Caco-2 (cell line): Measurements from ENCODE around the gene BMP7. TPM values are rescaled to one million over a fixed set of nuclear protein-coding genes. Genes with fewer than 3 reads are reported as not detected.

Experiments
- BruUV-seq: library from RNA; stranded (reverse); fragments of 400-500 nt; replicated peaks from 2 replicates; lab custom pipeline; 2021; lab: Mats Ljungman, UMichigan
- CTCF ChIA-PET: fragments of 300-600 bp; sonication (Branson Sonifier 250); formaldehyde crosslinking; loops from one replicate; lab custom pipeline; 2022; ENCODE audit warnings: antibody characterized with exemption; lab: Charles Lee
- POLR2A ChIA-PET: fragments of 300-600 bp; sonication (Branson Sonifier 250); formaldehyde crosslinking; loops from one replicate; lab custom pipeline; 2022; ENCODE audit warnings: antibody characterized with exemption; lab: Charles Lee
- DNase-seq, 2 experiments: peaks; one replicate each; pipeline versions ENCODE4 v3.0.0 to v3.0.0-alpha.2; 2020 to 2022
- H3K27me3 ChIP-seq: replicated peaks from 2 replicates; pipeline ENCODE4 v1.6.0; 2011; ENCODE audit warnings: low read length; ENCODE audit not compliant: control insufficient read depth, insufficient read depth
- H3K36me3 ChIP-seq: 2 replicates; pipeline ENCODE4 v1.5.1; 2011; ENCODE audit warnings: low read length; ENCODE audit not compliant: control insufficient read depth, insufficient read depth
- H3K4me1 ChIP-seq: fragments of 250-450 bp; sonication (Bioruptor Pico); 2 replicates; pipeline ENCODE4 v1.5.1; 2020; ENCODE audit warnings: mild to moderate bottlenecking
- H3K4me3 ChIP-seq: 2 replicates; pipeline ENCODE4 v1.5.1; 2011; ENCODE audit warnings: low read depth, mild to moderate bottlenecking, control low read depth, low read length
- H3K9me3 ChIP-seq: fragments of 250-450 bp; sonication (Bioruptor Pico); 2 replicates; pipeline ENCODE4 v1.5.1; 2020; ENCODE audit warnings: mild to moderate bottlenecking, moderate library complexity
- H3K27ac Mint-ChIP-seq: one replicate; pipeline ENCODE4 v1.8.0; 2022; ENCODE audit warnings: mixed read lengths; ENCODE audit not compliant: unreplicated experiment
- H3K27me3 Mint-ChIP-seq: one replicate; pipeline ENCODE4 v1.8.0; 2022; ENCODE audit warnings: mixed read lengths; ENCODE audit not compliant: insufficient read depth, unreplicated experiment
- H3K36me3 Mint-ChIP-seq: one replicate; pipeline ENCODE4 v1.8.0; 2022; ENCODE audit warnings: mild to moderate bottlenecking, mixed read lengths; ENCODE audit not compliant: insufficient read depth, unreplicated experiment
- H3K4me1 Mint-ChIP-seq: one replicate; pipeline ENCODE4 v1.8.0; 2022; ENCODE audit warnings: low read depth, mixed read lengths; ENCODE audit not compliant: unreplicated experiment
- H3K4me3 Mint-ChIP-seq: one replicate; pipeline ENCODE4 v1.8.0; 2022; ENCODE audit warnings: mild to moderate bottlenecking, moderate library complexity, mixed read lengths; ENCODE audit not compliant: unreplicated experiment
- H3K9me3 Mint-ChIP-seq: one replicate; pipeline ENCODE4 v1.8.0; 2022; ENCODE audit warnings: mixed read lengths; ENCODE audit not compliant: unreplicated experiment
- CTCF ChIP-seq, 2 experiments: fragments of 200-600 bp in 1 of 2; IDR thresholded peaks; 1 replicate in 1 of 2; 2 replicates in 1 of 2; pipeline versions ENCODE4 v1.5.1 to v1.8.0; 2011 to 2022; ENCODE audit warnings: antibody characterized with exemption in 1 of 2, control low read depth in 1 of 2, inconsistent platforms in 1 of 2, low read depth in 1 of 2, low read length in 1 of 2, mild to moderate bottlenecking in 1 of 2, moderate library complexity in 1 of 2; ENCODE audit not compliant: insufficient read depth in 1 of 2, severe bottlenecking in 1 of 2, unreplicated experiment in 1 of 2
- intact Hi-C: fragments of 100-400 bp; cut with micrococcal nuclease; formaldehyde crosslinking; loops from one replicate; pipeline ENCODE4 v1.10.0; 2022; ENCODE audit not compliant: unreplicated experiment
- total RNA-seq: library from RNA; stranded (reverse); gene quantifications from 2 replicates; pipeline ENCODE4 v1.2.3, GENCODE V29; 2022

Gene BMP7
- total RNA-seq, 1 experiment from 2014 or later = 317 TPM

GRCh38 chr20:57292611-57293010 is 26.2 kb upstream of the BMP7 start:
- no peak overlapping the region for H3K4me3 Mint-ChIP-seq
- ChIA-PET POLR2A (no interaction called here), CTCF (interaction anchor here (0.6 to 4.8 kb wide), 3 partner anchors 9 to 40 kb away, joined by 3 to 17 read pairs (median 3); no protein-coding TSS in a partner anchor)
- Histone ChIP-seq H3K27me3 (no peaks in the 10 kb centered on the region), H3K9me3 (no peaks in the 10 kb centered on the region), H3K4me1 (peaks cover 82% of the 10 kb centered on the region), H3K36me3 (no peaks in the 10 kb centered on the region), H3K4me3 (no peak overlapping the region)
- no peak for TF ChIP-seq CTCF (IDR thresholded peaks at IDR 0.05; ENCODE audit: insufficient read depth in 1 of 2, low read depth in 1 of 2, low read length in 1 of 2, severe bottlenecking in 1 of 2, unreplicated experiment in 1 of 2)
- H3K36me3 Mint-ChIP-seq = no peaks in the 10 kb centered on the region
- BruUV-seq = no TSS peak
- H3K4me1 Mint-ChIP-seq = peaks cover 60% of the 10 kb centered on the region
- no peaks in the 10 kb centered on the region for H3K9me3 Mint-ChIP-seq
- no peak for DNase-seq
- intact Hi-C loops = no loop called here
- no peaks in the 10 kb centered on the region for H3K27me3 Mint-ChIP-seq
- peak overlapping the region; percentile 18 for H3K27ac Mint-ChIP-seq

GRCh38 chr20:57291694-57292093 is 25.3 kb upstream of the BMP7 start:
- intact Hi-C loops = no loop called here
- BruUV-seq = no TSS peak
- H3K27me3 Mint-ChIP-seq = no peaks in the 10 kb centered on the region

GRCh38 chr20:57291003-57291402 is 24.6 kb upstream of the BMP7 start:
- Histone ChIP-seq H3K4me1 (peaks cover 91% of the 10 kb centered on the region), H3K36me3 (no peaks in the 10 kb centered on the region), H3K27me3 (no peaks in the 10 kb centered on the region), H3K4me3 (no peak overlapping the region), H3K9me3 (no peaks in the 10 kb centered on the region)
- ChIA-PET POLR2A (no interaction called here), CTCF (interaction anchor here (2.0 to 4.8 kb wide), 2 partner anchors 15 to 42 kb away, joined by 6 to 17 read pairs; no protein-coding TSS in a partner anchor)
- peak overlapping the region; percentile 28 for H3K27ac Mint-ChIP-seq
- no peak overlapping the region for H3K4me3 Mint-ChIP-seq
- intact Hi-C loops = no loop called here
- no peaks in the 10 kb centered on the region for H3K9me3 Mint-ChIP-seq
- H3K36me3 Mint-ChIP-seq = no peaks in the 10 kb centered on the region
- no peaks in the 10 kb centered on the region for H3K27me3 Mint-ChIP-seq
- peak; percentile 51 to 74 for TF ChIP-seq CTCF (IDR thresholded peaks at IDR 0.05; ENCODE audit: insufficient read depth in 1 of 2, low read depth in 1 of 2, low read length in 1 of 2, severe bottlenecking in 1 of 2, unreplicated experiment in 1 of 2)
- no TSS peak for BruUV-seq
- peaks cover 75% of the 10 kb centered on the region for H3K4me1 Mint-ChIP-seq
- DNase-seq = peak in 1 of 2 experiments; percentile 66

More at GRCh38 chr20:57291694-57292093, 25.3 kb upstream of the BMP7 start:
- DNase-seq = no peak
- POLR2A ChIA-PET = no interaction called here
- H3K4me3 ChIP-seq = no peak overlapping the region
- Mint-ChIP-seq H3K9me3 (no peaks in the 10 kb centered on the region), H3K4me1 (peaks cover 69% of the 10 kb centered on the region), H3K27ac (peak overlapping the region; percentile 18), H3K36me3 (no peaks in the 10 kb centered on the region), H3K4me3 (no peak overlapping the region)
- no peaks in the 10 kb centered on the region for H3K9me3 ChIP-seq
- CTCF ChIA-PET = interaction anchor here (4.8 kb wide), 1 partner anchor 41 kb away, joined by 17 read pairs; no protein-coding TSS in a partner anchor
- peaks cover 89% of the 10 kb centered on the region for H3K4me1 ChIP-seq
- TF ChIP-seq CTCF (IDR thresholded peaks at IDR 0.05; ENCODE audit: insufficient read depth in 1 of 2, low read depth in 1 of 2, low read length in 1 of 2, severe bottlenecking in 1 of 2, unreplicated experiment in 1 of 2) = no peak
- H3K27me3 ChIP-seq = no peaks in the 10 kb centered on the region
- H3K36me3 ChIP-seq = no peaks in the 10 kb centered on the region
